Osteocyte (in vitro differentiated cells): ENCODE results near the gene CPNE7. TPM values are rescaled to one million over a fixed set of nuclear protein-coding genes. Genes with fewer than 3 reads are reported as not detected.

Experiments used
- DNase-seq: peaks from one replicate; pipeline ENCODE4 v3.0.0; 2021; ENCODE audit warnings: mixed read lengths; ENCODE audit not compliant: unreplicated experiment; ENCODE audit errors: extremely low spot score
- H3K27ac Mint-ChIP-seq: one replicate; pipeline ENCODE4 v1.8.0; 2021; ENCODE audit warnings: mild to moderate bottlenecking, mixed read lengths; ENCODE audit not compliant: unreplicated experiment
- H3K27me3 Mint-ChIP-seq: one replicate; pipeline ENCODE4 v1.8.0; 2021; ENCODE audit warnings: mixed read lengths; ENCODE audit not compliant: unreplicated experiment
- H3K36me3 Mint-ChIP-seq: one replicate; pipeline ENCODE4 v1.8.0; 2021; ENCODE audit warnings: mixed read lengths; ENCODE audit not compliant: unreplicated experiment
- H3K4me1 Mint-ChIP-seq: one replicate; pipeline ENCODE4 v1.8.0; 2021; ENCODE audit warnings: mixed read lengths; ENCODE audit not compliant: unreplicated experiment
- H3K4me3 Mint-ChIP-seq: one replicate; pipeline ENCODE4 v1.8.0; 2021; ENCODE audit warnings: mild to moderate bottlenecking, moderate library complexity, mixed read lengths; ENCODE audit not compliant: unreplicated experiment
- H3K9me3 Mint-ChIP-seq: one replicate; pipeline ENCODE4 v1.8.0; 2021; ENCODE audit warnings: mixed read lengths; ENCODE audit not compliant: unreplicated experiment
- CTCF ChIP-seq: fragments of 200-600 bp; sonication (generic); IDR thresholded peaks from 2 replicates; pipeline ENCODE4 v1.5.0; 2021; ENCODE audit warnings: antibody characterized with exemption, mild to moderate bottlenecking, moderate library complexity
- long read RNA-seq: library from polyadenylated mRNA; unstranded; transcript quantifications from one replicate; pipeline ENCODE4 v2.0.0, GENCODE V29; 2021
- total RNA-seq: library from RNA; stranded (reverse); gene quantifications from 2 replicates; pipeline ENCODE4 v1.2.1, GENCODE V29; 2021

CPNE7 gene
- total RNA-seq: 19.7 and 23.6 TPM in 2 replicates
- long read RNA-seq, partial matches to known transcripts: 1 of 1 reads
- long read RNA-seq, other reads (novel, unspliced or antisense): 0 of 1 reads

- no peak for TF ChIP-seq CTCF
- H3K36me3 Mint-ChIP-seq: no peaks in the 10 kb centered on the region
- H3K9me3 Mint-ChIP-seq: no peaks in the 10 kb centered on the region
- no peak for DNase-seq
- H3K27me3 Mint-ChIP-seq: no peaks in the 10 kb centered on the region
- H3K4me3 Mint-ChIP-seq: peak within 1 kb of the TSS; percentile 63
- peaks cover 16% of the 10 kb centered on the region for H3K4me1 Mint-ChIP-seq
- peak within 1 kb of the TSS; percentile 57 for H3K27ac Mint-ChIP-seq
Measured at GRCh38 chr16:89575247-89576152, at the start of gene CPNE7. TSS of gene CPNE7 (plus strand) at chr16:89575758. CDS start at chr16:89575898, 140 bp downstream.

DNA sequence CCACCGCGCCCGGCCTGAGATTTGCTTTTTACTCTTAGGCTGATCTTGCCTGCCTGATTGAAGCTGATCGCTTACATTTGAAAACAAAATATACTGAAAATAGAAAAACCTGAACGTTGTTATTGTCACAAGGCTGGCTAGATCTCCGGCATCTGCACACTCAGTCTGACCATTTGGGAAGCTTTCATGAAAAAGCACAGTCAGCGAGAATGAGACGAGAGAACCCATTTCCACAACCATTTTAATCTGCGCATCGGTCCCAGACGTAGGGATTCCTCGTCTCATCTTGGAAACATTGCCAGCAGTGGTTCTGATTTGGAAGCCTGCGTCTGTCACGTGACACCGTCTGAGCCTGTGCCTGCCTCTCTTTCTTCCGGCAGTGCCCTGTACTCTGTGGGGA lies 46.5 kb upstream of the CPNE7 start:
- DNase-seq: no peak
- Mint-ChIP-seq H3K27ac (no peak overlapping the region), H3K9me3 (no peaks in the 10 kb centered on the region), H3K4me1 (no peaks in the 10 kb centered on the region), H3K4me3 (no peak overlapping the region), H3K36me3 (peaks cover 41% of the 10 kb centered on the region), H3K27me3 (no peaks in the 10 kb centered on the region)
- no peak for TF ChIP-seq CTCF

- TF ChIP-seq CTCF: no peak
- Mint-ChIP-seq H3K36me3 (peaks cover 42% of the 10 kb centered on the region), H3K27me3 (no peaks in the 10 kb centered on the region), H3K4me3 (no peak overlapping the region), H3K27ac (no peak overlapping the region), H3K9me3 (no peaks in the 10 kb centered on the region), H3K4me1 (no peaks in the 10 kb centered on the region)
- no peak for DNase-seq
Measured at GRCh38 chr16:89530401-89531381, 44.9 kb upstream of the CPNE7 start.

- Mint-ChIP-seq H3K4me3 (no peak overlapping the region), H3K27ac (no peak overlapping the region)
Measured at GRCh38 chr16:89531821-89532526, 43.6 kb upstream of the CPNE7 start.

More at GRCh38 chr16:89531821-89532526, 43.6 kb upstream of the CPNE7 start:
- Mint-ChIP-seq H3K9me3 (no peaks in the 10 kb centered on the region), H3K36me3 (peaks cover 40% of the 10 kb centered on the region), H3K4me1 (no peaks in the 10 kb centered on the region), H3K27me3 (no peaks in the 10 kb centered on the region)
- no peak for DNase-seq
- no peak for TF ChIP-seq CTCF
